NCI-H526 (cell line): ENCODE measurements around the gene INO80D.
"Not testable (repeated sequence)": the region's sequence is repeated elsewhere in the genome, so short reads cannot be mapped to it uniquely, and the experiment has no call there.

ENCODE experiments used
- DNase-seq, 2 experiments: peaks; one replicate each; lab custom pipeline; 2025; lab: John Stamatoyannopoulos, UW

Gene INO80D

DNA sequence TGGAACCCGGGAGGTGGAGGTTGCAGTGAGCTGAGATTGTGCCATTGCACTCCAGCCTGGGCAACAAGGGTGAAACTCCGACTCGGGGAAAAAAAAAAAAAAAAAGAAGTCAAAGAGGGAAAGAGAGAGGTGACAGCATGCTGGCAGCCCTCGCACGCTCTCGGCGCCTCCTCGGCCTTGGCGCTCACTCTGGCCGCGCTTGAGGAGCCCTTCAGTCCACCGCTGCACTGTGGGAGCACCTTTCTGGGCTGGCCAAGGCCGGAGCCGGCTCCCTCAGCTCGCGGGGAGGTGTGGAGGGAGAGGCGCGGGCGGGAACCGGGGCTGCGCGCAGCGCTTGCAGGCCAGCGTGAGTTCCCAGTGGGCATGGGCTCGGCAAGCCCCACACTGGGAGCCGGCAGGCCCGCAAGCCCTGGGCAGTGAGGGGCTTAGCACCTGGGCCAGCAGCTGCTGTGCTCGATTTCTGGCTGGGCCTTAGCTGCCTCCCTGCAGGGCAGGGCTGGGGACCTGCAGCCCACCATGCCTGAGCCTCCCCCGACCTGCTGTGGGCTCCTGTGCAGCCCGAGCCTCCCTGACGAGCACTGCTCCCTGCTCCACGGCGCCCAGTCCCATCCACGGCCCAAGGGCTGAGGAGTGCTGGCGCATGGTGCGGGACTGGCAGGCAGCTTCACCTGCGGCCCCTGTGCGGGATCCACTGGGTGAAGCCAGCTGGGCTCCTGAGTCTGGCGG, 108.9 kb downstream of the INO80D start:
- DNase-seq: not testable (repeated sequence)

DNA sequence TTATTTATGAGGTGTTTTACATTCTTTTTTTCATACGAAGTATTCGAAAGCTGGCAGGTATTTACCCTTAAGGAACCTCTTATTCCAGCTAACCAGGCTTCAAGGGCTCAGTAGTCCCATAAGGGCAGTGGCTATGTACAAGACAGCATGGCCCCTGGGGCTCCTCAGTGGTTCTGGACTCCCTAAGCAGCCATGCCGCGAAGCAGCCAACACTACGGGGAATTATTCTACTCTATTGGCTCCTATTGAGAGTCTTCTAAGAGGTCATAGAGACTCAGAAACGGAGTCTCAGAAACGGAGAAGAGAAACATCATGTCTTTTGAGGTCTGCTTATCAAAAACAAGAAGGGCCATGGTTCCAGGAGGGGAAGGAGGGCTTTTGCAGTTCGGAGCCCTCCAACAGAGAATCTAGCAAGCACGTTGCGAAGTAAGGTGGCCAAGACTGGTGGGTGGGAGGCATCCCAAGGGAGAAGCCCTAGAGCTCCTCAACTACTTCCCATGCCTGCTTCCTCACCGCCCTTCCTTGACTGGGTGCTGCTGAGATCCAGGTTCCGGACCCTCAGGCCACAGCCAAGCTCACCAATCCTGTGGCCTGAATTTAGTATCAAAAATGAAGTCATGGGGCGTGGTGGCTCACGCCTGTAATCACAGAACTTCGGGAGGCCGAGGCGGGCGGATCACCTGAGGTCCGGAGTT, 109.7 kb downstream of the INO80D start:
- DNase-seq: no peak

- DNase-seq: peak; percentile 78 to 81
Measured at GRCh38 chr2:205975082-205975949, 110.7 kb downstream of the INO80D start.

- no peak for DNase-seq
Measured at GRCh38 chr2:205972113-205972512, 113.9 kb downstream of the INO80D start.

- no peak for DNase-seq
Measured at GRCh38 chr2:205970348-205970747, 115.6 kb downstream of the INO80D start.

- no peak for DNase-seq
Measured at GRCh38 chr2:205969584-205969983, 116.4 kb downstream of the INO80D start.

GRCh38 chr2:205967391-205968075, 118.4 kb downstream of the INO80D start:
- no peak for DNase-seq

- peak in 1 of 2 experiments; percentile 48 for DNase-seq
Measured at GRCh38 chr2:205965707-205966106, 120.3 kb downstream of the INO80D start.

GRCh38 chr2:205964111-205964761, 121.7 kb downstream of the INO80D start:
- no peak for DNase-seq

- no peak for DNase-seq
Measured at GRCh38 chr2:205959521-205959920, 126.5 kb downstream of the INO80D start.

DNA sequence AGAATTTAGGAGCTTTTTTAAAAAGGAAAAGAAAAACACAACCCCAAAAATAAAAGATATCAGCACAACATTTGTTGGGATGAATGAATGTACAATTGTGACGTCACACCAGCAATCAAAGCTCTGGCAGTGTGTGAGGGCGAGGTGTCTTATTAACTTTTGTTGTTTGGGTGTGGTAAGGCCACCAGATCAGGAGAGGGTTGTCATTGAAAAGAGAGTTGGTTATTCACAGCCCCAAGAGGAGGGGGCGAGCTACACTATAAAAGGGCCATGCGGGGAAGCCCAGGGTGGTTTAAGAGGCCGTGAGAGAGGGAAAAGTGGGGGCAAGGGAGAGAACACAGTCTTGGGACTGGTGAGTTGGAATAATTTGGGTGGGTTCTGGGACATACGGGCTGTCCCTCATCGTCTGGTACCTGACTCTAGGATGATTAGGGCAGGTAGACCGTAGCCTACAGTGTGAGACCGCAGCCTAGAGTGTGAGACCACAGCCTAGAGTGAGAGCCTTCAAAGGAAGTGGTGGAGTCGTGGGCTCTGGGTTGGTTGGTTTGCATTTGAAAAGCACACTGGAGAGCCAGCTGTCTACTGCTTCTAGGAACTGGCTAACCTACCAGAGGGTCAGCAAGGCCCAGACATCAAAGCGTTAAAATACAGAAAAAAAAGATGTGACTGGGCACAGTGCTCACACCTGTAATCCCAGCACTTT, 128.4 kb downstream of the INO80D start:
- DNase-seq: no peak

DNA sequence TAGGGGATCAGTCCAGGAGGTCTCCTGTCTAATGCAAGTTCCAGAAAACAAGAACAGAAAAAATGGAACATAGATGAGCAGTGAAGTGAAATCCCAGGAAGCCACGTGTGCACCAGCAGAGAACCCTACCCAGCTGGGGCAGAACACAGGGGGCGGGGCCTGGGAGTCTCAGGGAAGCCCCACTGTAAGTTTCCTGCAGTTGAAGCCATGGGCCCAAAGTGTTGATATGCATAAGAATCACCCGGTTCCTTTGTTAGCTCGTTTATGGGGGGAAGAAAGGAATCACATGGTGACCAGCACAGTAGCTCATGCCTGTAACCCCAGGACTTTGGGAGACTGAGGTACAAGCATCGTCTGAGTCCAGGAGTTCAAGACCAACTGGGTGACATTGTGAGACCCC, 131.3 kb downstream of the INO80D start:
- DNase-seq: no peak

- no peak for DNase-seq
Measured at GRCh38 chr2:205952282-205952681, 133.7 kb downstream of the INO80D start.

- DNase-seq: no peak
Measured at GRCh38 chr2:205948883-205949282, 137.1 kb downstream of the INO80D start.

GRCh38 chr2:205948496-205948837, 137.5 kb downstream of the INO80D start:
- DNase-seq: no peak

GRCh38 chr2:205947621-205948495, 138.1 kb downstream of the INO80D start:
- DNase-seq: peak; percentile 24 to 72

GRCh38 chr2:205946226-205946625, 139.7 kb downstream of the INO80D start:
- no peak for DNase-seq
